GM12878 (cell line): Measurements from ENCODE around the gene SELPLG. TPM values are rescaled to one million over a fixed set of nuclear protein-coding genes. Genes with fewer than 3 reads are reported as not detected.

Experiments
- ATAC-seq: fragments of 200-7000 bp; cut with Tn5 transposase; 3 replicates; pipeline ENCODE4 v1.9.1; 2020; ENCODE audit warnings: mild to moderate bottlenecking, moderate library complexity
- BruUV-seq: library from RNA; stranded (reverse); fragments of 400-500 nt; replicated peaks from 2 replicates; lab custom pipeline; 2021; lab: Mats Ljungman, UMichigan
- CTCF ChIA-PET: fragments of 300-600 bp; sonication (Branson Sonifier 250); formaldehyde crosslinking; extraction: SDS; loops from one replicate; lab custom pipeline; 2021; ENCODE audit warnings: inconsistent platforms; lab: Yijun Ruan, JAX
- POLR2A ChIA-PET: fragments of 350-600 bp; formaldehyde crosslinking; extraction: SDS; loops from one replicate; lab custom pipeline; 2021; ENCODE audit warnings: inconsistent platforms; lab: Charles Lee
- RAD21 ChIA-PET: fragments of 300-600 bp; sonication (Branson Sonifier 250); formaldehyde crosslinking; loops from one replicate; lab custom pipeline; 2023; ENCODE audit warnings: antibody characterized with exemption; ENCODE audit not compliant: unreplicated experiment; lab: Charles Lee
- SMC1A ChIA-PET: fragments of 300-600 bp; sonication (Branson Sonifier 250); formaldehyde crosslinking; loops from one replicate; lab custom pipeline; 2023; ENCODE audit not compliant: unreplicated experiment, uncharacterized antibody; lab: Charles Lee
- DNase-seq: peaks from one replicate; pipeline ENCODE4 v3.0.0-alpha.2; 2011; ENCODE audit warnings: low read depth, low spot score
- FAIRE-seq: peaks from 3 replicates; lab custom pipeline; 2011; peaks lifted over from hg19 to GRCh38; lab: Jason Lieb, UNC
- H2AFZ ChIP-seq: 2 replicates; pipeline ENCODE4 v1.6.0; 2011; ENCODE audit warnings: low read depth, low read length, control low read depth; ENCODE audit not compliant: control insufficient read depth
- H3K27ac ChIP-seq: 2 replicates; pipeline ENCODE4 v1.5.1; 2011; ENCODE audit warnings: control low read depth; ENCODE audit not compliant: control insufficient read depth, insufficient read depth
- H3K27me3 ChIP-seq, 2 experiments: replicated peaks in 1 of 2; 2 replicates each; pipeline versions ENCODE4 v1.6.0 to v1.6.1; 2011; ENCODE audit warnings: low read length in 1 of 2; ENCODE audit not compliant: control insufficient read depth in 2 of 2, insufficient read depth in 2 of 2
- H3K36me3 ChIP-seq, 2 experiments: 2 replicates each; pipeline ENCODE4 v1.5.1; 2011; ENCODE audit warnings: low read length in 1 of 2; ENCODE audit not compliant: control insufficient read depth in 2 of 2, insufficient read depth in 2 of 2
- H3K4me1 ChIP-seq: 2 replicates; pipeline ENCODE4 v1.6.1; 2011; ENCODE audit warnings: mild to moderate bottlenecking, low read length, moderate library complexity, mixed read lengths; ENCODE audit not compliant: control insufficient read depth, insufficient read depth
- H3K4me2 ChIP-seq: 2 replicates; pipeline ENCODE4 v1.6.0; 2011; ENCODE audit warnings: control low read depth; ENCODE audit not compliant: control insufficient read depth, insufficient read depth
- H3K4me3 ChIP-seq: fragments of 200-600 bp; sonication (generic); 2 replicates; pipeline ENCODE4 v1.5.1; 2016
- H3K79me2 ChIP-seq: 2 replicates; pipeline ENCODE4 v1.6.0; 2011; ENCODE audit warnings: low read length; ENCODE audit not compliant: control insufficient read depth, insufficient read depth
- H3K9ac ChIP-seq: 2 replicates; pipeline ENCODE4 v1.8.0; 2011; ENCODE audit warnings: low read length, control low read depth, mixed read lengths; ENCODE audit not compliant: control insufficient read depth, insufficient read depth
- H3K9me3 ChIP-seq: replicated peaks from 3 replicates; pipeline ENCODE4 v1.5.1; 2011; ENCODE audit warnings: mild to moderate bottlenecking, low read length; ENCODE audit not compliant: control insufficient read depth, insufficient read depth
- H4K20me1 ChIP-seq: 2 replicates; pipeline ENCODE4 v1.6.0; 2011; ENCODE audit not compliant: control insufficient read depth, insufficient read depth
- ETV6 ChIP-seq, 2 experiments: fragments of 450-650 bp in 1 of 2; IDR thresholded peaks in 1 of 2; conservative IDR thresholded peaks in 1 of 2; 2 replicates each; pipeline ENCODE4 v1.6.1; 2014; ENCODE audit warnings: antibody characterized with exemption in 1 of 2, borderline replicate concordance in 1 of 2, low read depth in 1 of 2, mild to moderate bottlenecking in 1 of 2, moderate library complexity in 1 of 2
- FOS ChIP-seq: IDR thresholded peaks from 3 replicates; pipeline ENCODE4 v1.6.1; 2011; ENCODE audit warnings: borderline replicate concordance; ENCODE audit not compliant: insufficient read length; ENCODE audit errors: extremely low read depth
- GATAD2B ChIP-seq: fragments of 450-650 bp; conservative IDR thresholded peaks from 2 replicates; pipeline ENCODE4 v1.6.1; 2017; ENCODE audit warnings: low read depth, mild to moderate bottlenecking, moderate library complexity
- HDAC6 ChIP-seq: fragments of 200-600 bp; sonication (generic); IDR thresholded peaks from one replicate; pipeline ENCODE4 v1.8.0; 2017; ENCODE audit warnings: antibody characterized with exemption; ENCODE audit not compliant: unreplicated experiment
- IRF5 ChIP-seq: fragments of 450-650 bp; IDR thresholded peaks from 2 replicates; pipeline ENCODE4 v1.6.1; 2017; ENCODE audit warnings: borderline replicate concordance
- NR2C2 ChIP-seq: IDR thresholded peaks from 2 replicates; pipeline ENCODE4 v1.6.1; 2011; ENCODE audit warnings: borderline replicate concordance, low read depth; ENCODE audit not compliant: control insufficient read depth, insufficient read length
- RAD21 ChIP-seq: IDR thresholded peaks from 2 replicates; pipeline ENCODE4 v1.6.1; 2011; ENCODE audit warnings: mild to moderate bottlenecking, low read depth, low read length, moderate library complexity; ENCODE audit not compliant: insufficient read depth
- ZBTB40 ChIP-seq: fragments of 450-650 bp; IDR thresholded peaks from 2 replicates; pipeline ENCODE4 v1.6.1; 2016; ENCODE audit warnings: mild to moderate bottlenecking, moderate library complexity, borderline replicate concordance
- ZNF384 ChIP-seq: IDR thresholded peaks from 2 replicates; pipeline ENCODE4 v1.6.1; 2012; ENCODE audit warnings: low read depth, mild to moderate bottlenecking, low read length, improper control_type of control experiment, borderline replicate concordance
- WGBS: methylation state at CpG from one replicate; pipeline ENCODE4 v1.1.6; 2016; ENCODE audit warnings: low lambda C conversion rate; ENCODE audit not compliant: insufficient replicate concordance, insufficient coverage; ENCODE audit errors: missing lambda C conversion rate; 5-methylcytosine and 5-hydroxymethylcytosine counted together
- in situ Hi-C: fragments of 300-500 bp; cut with MboI; formaldehyde crosslinking; loops from 9 replicates; pipeline ENCODE4 v1.14.3; 2018; ENCODE audit warnings: mixed read lengths
- intact Hi-C: fragments of 100-400 bp; cut with micrococcal nuclease; formaldehyde crosslinking; loops from one replicate; pipeline ENCODE4 v1.14.2; 2022; ENCODE audit not compliant: unreplicated experiment
- polyA plus RNA-seq, 11 experiments: library from polyadenylated mRNA; depleted of rRNA in 4 of 11; unstranded in 6 of 11; stranded (reverse) in 5 of 11; fragments of >200 nt; fragmentation: Nextera tagmentation in 4 of 11; fragmentation: Illumina TruSeq in 1 of 11; extraction: Ambion mirVana in 4 of 11; extraction: Trizol in 1 of 11; gene quantifications; 1 replicate in 1 of 11; 2 replicates in 10 of 11; pipeline versions ENCODE4 v1.2.1 to v1.2.3, GENCODE V29; 2011 to 2016; ENCODE audit warnings: inconsistent platforms in 2 of 11, missing spikeins in 2 of 11, low read depth in 1 of 11
- total RNA-seq, 4 experiments: library from RNA; depleted of rRNA in 3 of 4; stranded (reverse); fragments of >200 nt in 3 of 4; fragmentation: Illumina TruSeq in 1 of 4; extraction: Trizol in 1 of 4; gene quantifications; 2 replicates each; pipeline versions ENCODE4 v1.2.1 to v1.2.3, GENCODE V29; 2013 to 2021

The SELPLG gene
- total and polyA plus RNA-seq, 10 of the 15 experiments (the other 5 are each of a cell fraction or from before 2014, with no cell fraction given), result 3.2 to 32.3 (median 23.9) TPM

- no peak overlapping the region for H2AFZ ChIP-seq
- H3K9me3 ChIP-seq, result no peaks in the 10 kb centered on the region
- ChIA-PET CTCF (interaction anchor here (0.7 to 17.2 kb wide), 2 partner anchors 14 to 41 kb away, joined by 3 to 866 read pairs; partner anchors contain the start of genes ISCU and SART3), RAD21 (interaction anchor here (15.9 kb wide), 1 partner anchor 40 kb away, joined by 633 read pairs; the partner anchor contains the start of genes ISCU and SART3), SMC1A (interaction anchor here (0.7 to 1.1 kb wide), 2 partner anchors 8 to 32 kb away, joined by 3 to 4 read pairs; no protein-coding TSS in a partner anchor), POLR2A (no interaction called here)
- FAIRE-seq (no peak), ATAC-seq (no peak), DNase-seq (no peak)
- 50% methylated on average over 5 of the region's 5 CpGs for WGBS
- no TSS peak for BruUV-seq
- H3K4me3 ChIP-seq, result no peak overlapping the region
- no peak overlapping the region for H3K4me2 ChIP-seq
- no peaks in the 10 kb centered on the region for H3K79me2 ChIP-seq
- no peaks in the 10 kb centered on the region for H4K20me1 ChIP-seq
- H3K9ac ChIP-seq, result no peak overlapping the region
- intact Hi-C loops (no loop called here), in situ Hi-C loops (no loop called here)
- peaks cover 32% of the 10 kb centered on the region for H3K4me1 ChIP-seq
- no peak for TF ChIP-seq RAD21
- no peak for TF ChIP-seq ZBTB40
- no peak for TF ChIP-seq GATAD2B
- no peak for TF ChIP-seq ETV6 (conservative IDR thresholded peaks at IDR 0.05 in 1 of 2, IDR thresholded peaks at IDR 0.05 in 1 of 2; ENCODE audit: borderline replicate concordance in 1 of 2, low read depth in 1 of 2)
- no peak for TF ChIP-seq HDAC6
- TF ChIP-seq FOS, result no peak
- no peak for TF ChIP-seq NR2C2
- TF ChIP-seq IRF5, result no peak
- no peak for TF ChIP-seq ZNF384
- no peaks in the 10 kb centered on the region for H3K27me3 ChIP-seq
- H3K27ac ChIP-seq, result no peak overlapping the region
- no peaks in the 10 kb centered on the region for H3K36me3 ChIP-seq
Observed at GRCh38 chr12:108608616-108609015, 25.1 kb downstream of the SELPLG start.
